HG03280 (cell line): ENCODE measurements around the gene INPP4A.

ENCODE experiments used
- ATAC-seq: cut with Tn5 transposase; IDR thresholded peaks from one replicate; pipeline ENCODE4 v1.9.1; 2021; ENCODE audit warnings: mild to moderate bottlenecking, moderate library complexity; ENCODE audit not compliant: unreplicated experiment

Gene INPP4A

DNA sequence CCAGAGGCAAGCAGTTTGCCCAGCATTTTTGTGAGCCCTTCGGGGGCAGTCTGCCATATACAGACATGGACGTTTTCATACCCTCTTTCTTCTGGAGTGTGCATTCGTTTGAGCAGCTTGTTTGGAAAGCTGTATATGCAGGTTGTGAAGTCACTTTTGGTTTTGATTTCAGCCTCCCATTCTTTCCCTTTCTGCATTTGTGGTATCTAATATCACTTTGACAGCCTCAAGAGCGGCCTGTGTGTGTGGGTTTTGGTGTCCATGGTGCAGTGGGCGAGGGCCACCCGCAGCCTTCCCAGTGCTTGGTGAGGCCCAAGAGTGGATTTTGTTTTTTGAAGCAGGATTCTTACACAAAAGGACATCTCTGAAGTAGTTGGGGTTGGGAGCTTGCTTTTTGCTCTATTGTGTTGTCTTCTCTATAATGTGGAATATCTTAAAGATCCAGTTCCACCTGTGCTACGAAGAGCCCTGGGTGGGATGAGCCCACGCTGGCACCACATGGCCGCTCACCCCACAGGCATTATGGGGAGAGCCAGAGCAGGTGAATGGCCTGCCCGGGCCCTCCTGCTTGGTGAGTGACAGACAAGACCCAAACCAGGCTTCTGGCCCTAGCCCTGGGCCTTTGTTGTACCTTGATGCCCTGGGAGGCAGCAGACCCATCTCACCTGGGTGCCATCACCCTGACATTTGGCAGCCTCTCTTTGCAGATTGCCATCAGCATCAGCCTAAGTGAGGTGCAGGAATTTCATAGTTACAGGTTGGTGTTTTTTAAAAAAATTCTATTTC, 29.5 kb downstream of the INPP4A start:
- no peak for ATAC-seq

DNA sequence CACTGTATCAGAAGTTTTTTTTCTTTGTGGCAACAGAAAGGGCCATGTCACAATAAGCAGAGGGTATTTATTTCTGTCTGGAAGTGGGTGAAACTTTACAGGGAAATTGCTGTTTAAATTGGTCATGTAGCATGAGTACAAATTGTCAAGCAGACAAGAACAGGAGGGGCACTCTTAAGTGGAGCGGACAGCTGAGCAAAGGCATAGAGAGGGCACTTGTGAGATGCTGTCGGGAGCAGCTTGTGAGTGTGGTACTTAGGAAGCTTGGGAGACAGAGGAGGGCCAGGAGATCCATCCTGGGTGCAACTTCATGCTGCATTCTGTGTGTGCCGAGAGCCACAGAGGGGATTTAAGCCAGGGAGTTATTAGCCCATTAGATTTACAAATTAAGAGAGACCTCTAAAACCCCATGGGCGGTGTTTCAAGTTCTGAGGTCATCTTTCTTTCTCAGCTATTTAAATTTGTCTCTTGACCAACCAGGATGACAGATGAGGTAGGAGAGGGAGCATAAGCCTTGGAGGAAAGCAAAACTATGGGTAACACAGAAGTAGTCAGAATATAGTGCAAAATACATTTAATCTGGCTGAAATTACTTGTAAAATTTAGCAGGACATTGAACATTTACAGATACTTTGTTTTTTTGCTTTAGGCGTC, 30.4 kb downstream of the INPP4A start:
- no peak for ATAC-seq

GRCh38 chr2:98476192-98476868, 31.7 kb downstream of the INPP4A start:
- no peak for ATAC-seq

- ATAC-seq: no peak
These were observed 32.4 kb downstream of the INPP4A start for GRCh38 chr2:98477036-98477435.

- ATAC-seq: no peak
These were observed 32.8 kb downstream of the INPP4A start for GRCh38 chr2:98477506-98477905.

- ATAC-seq: no peak
These were observed 33.5 kb downstream of the INPP4A start for GRCh38 chr2:98478088-98478551.

DNA sequence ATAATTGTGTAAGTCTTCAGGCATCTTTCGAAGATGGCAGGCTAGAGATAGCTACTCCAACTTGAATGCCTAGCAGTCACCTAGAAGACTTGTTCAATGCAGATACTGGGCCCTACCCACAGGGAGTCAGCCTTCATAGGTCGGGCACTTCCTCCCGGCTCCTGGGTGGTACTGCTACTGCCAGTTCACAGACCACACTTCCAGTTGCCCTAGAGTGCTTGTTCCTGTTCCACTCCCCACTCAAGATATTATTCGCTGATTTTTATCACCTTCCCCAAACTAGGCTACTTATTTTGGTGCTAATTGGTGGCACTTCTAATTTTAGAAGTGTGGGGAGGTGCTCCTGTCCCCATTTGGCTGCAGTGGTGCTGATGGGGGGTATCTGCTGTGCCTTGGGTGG, 34.2 kb downstream of the INPP4A start:
- ATAC-seq: no peak

DNA sequence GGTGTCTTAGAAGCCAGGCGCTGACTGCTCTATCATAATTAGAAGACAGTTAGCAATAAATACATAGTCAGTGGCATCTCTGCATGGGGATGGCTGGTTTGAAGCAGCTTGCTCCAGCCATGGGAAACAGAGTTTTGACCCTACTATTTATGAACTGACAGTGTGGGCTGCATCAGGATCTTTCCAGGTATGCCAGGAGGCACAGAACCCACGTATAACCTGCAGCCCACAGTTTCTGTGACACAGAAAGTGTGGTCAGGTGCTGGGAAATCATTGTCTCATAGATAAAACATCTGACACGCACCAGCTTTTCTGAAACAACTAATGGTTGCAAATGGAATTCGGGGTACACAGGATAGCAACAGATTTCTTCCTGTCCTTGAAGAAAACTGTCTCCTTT, 34.7 kb downstream of the INPP4A start:
- ATAC-seq: no peak

GRCh38 chr2:98479959-98480524, 35.4 kb downstream of the INPP4A start:
- ATAC-seq: no peak

DNA sequence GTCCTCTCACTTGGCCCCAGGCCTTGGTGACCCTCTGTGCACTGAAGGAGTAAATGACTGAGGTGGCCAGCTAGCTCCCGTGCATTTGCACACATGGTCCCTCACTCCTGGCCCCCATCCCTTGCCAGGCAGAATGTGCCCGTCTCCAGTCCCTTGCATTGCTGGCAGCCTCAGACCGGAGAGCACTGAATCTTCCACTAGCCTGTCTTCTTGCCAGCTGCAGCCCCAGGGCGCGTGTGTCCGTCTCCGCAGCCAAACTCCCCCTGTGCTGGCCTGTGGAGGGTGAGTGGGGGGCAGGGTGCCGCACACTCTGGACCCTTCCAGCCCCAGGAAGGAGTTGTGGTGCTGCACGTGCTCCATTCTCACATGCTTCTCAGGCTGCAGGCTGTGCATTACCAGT, 35.9 kb downstream of the INPP4A start:
- no peak for ATAC-seq

GRCh38 chr2:98482362-98482761, 37.7 kb downstream of the INPP4A start:
- ATAC-seq: no peak

- ATAC-seq: peak; percentile 63
These were observed 38.7 kb downstream of the INPP4A start for GRCh38 chr2:98483257-98483861.

DNA sequence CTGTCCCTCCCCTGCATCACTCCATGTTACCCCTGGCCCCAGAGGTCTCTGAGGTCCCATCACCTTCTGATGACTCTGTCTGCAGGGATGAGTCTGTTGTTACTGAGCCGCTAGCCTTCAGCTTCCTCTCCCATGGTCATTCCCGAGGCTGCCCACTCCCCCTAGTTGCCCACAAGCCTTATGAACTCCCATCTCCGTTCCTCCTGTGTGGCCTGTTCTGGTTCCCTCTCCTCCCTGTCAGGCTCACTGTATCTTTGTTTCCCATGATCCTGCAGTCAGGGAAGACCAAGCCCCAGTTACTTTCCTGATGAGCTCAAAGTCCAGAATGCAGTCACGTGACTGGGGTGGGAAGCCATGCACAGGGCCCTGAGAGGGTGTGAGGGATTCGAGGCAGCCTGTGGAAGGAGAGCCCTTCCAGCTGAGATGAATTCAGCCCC, 39.5 kb downstream of the INPP4A start:
- no peak for ATAC-seq

- ATAC-seq: no peak
These were observed 40.2 kb downstream of the INPP4A start for GRCh38 chr2:98484652-98485452.

- ATAC-seq: no peak
These were observed 40.7 kb downstream of the INPP4A start for GRCh38 chr2:98485453-98485755.

GRCh38 chr2:98486374-98486981, 41.8 kb downstream of the INPP4A start:
- no peak for ATAC-seq

GRCh38 chr2:98487101-98487805, 42.6 kb downstream of the INPP4A start:
- no peak for ATAC-seq

- peak; percentile 46 for ATAC-seq
These were observed 43.1 kb downstream of the INPP4A start for GRCh38 chr2:98487806-98488189.

GRCh38 chr2:98488252-98488651, 43.6 kb downstream of the INPP4A start:
- ATAC-seq: no peak
